SK-N-MC (cell line): ENCODE measurements around the gene DSG2.

Source experiments
- EZH2 ChIP-seq: fragments of 200-600 bp; sonication (generic); IDR thresholded peaks from one replicate; pipeline ENCODE4 v1.6.1; 2017; ENCODE audit warnings: antibody characterized with exemption
- FOXP2 ChIP-seq: optimal IDR thresholded peaks from 2 replicates; pipeline ENCODE3; 2011; ENCODE audit warnings: mild to moderate bottlenecking, moderate library complexity; ENCODE audit not compliant: insufficient read depth; ENCODE audit errors: extremely low read length, control extremely low read depth
- POLR2AphosphoS5 ChIP-seq: IDR thresholded peaks from 2 replicates; pipeline ENCODE4 v1.6.1; 2012; ENCODE audit warnings: mild to moderate bottlenecking, low read depth, low read length, borderline replicate concordance

GRCh38 chr18:31516437-31516836, 18.5 kb downstream of the DSG2 start:
- TF ChIP-seq EZH2 (no peak), POLR2AphosphoS5 (no peak), FOXP2 (no peak)
